Activated CD4-positive, alpha-beta T cell treated with anti-CD3 and anti-CD28 coated beads, Interleukin-2, amount 50 U/mL, for 24 hours (primary cell): Measurements from ENCODE around the gene ST8SIA5.

Experiments used
- DNase-seq, 2 donors: peaks; one replicate each; pipeline ENCODE4 v3.0.0-alpha.2; 2020; ENCODE audit warnings: low read depth in 1 of 2, low spot score in 1 of 2

Gene ST8SIA5

DNA sequence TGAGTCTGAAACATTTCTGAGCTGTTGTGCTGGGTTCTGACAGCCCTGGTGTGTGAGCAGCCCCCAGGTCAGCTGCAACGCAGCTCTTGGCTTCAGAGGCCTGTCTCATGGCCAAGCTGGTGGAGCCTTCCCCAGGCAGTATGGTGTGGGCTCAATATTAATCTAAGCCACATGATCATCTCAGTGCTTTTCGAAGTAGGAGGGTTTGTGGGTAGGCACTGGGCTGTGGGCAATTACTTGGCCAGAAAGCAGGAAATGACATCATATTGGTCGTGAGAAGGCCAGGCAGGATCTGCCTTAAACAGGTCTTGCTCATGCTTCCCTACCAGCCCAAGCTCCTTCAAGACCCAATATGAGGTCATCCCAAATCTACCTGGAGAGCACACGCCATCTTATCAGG lies 126.7 kb downstream of the ST8SIA5 start:
- DNase-seq, result no peak

DNA sequence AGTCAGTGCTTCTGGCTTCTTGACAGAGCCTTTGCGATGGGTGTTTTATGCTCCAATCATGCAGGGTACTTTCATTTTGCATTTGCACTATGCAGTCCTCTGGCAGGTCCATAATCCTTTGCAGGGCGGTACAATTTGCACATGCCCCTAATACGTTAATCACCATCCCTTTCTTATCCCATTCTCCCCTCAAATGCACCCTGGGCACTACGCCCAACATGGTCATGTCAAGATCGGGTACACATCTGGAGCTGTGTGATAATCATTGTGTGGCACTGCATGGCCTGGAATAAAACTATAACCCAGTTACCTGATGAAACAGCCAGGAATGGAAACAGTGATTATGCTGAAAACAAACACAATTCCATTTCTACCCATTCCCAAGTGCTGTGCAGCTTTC lies 127.5 kb downstream of the ST8SIA5 start:
- no peak for DNase-seq

DNA sequence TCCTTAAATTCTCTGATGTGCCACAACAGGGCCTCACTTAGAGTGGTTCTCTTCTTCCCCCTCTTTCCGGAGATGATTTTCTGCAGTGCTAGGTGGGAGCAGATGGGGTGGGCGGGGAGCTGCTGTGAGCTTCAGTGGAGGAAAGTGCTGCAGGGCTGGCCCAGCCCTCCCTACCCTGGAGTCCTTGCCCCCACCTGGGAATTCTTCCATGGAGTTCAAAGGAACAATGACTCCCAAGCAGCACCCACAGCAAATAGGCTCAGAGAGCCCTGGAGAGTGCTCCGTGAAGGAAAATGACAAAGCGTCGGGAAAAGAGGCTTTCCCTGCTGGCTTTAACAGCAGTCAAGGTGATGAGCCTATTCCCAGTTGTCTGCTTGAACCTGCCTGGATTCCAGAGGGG lies 128.6 kb downstream of the ST8SIA5 start:
- DNase-seq, result no peak

DNA sequence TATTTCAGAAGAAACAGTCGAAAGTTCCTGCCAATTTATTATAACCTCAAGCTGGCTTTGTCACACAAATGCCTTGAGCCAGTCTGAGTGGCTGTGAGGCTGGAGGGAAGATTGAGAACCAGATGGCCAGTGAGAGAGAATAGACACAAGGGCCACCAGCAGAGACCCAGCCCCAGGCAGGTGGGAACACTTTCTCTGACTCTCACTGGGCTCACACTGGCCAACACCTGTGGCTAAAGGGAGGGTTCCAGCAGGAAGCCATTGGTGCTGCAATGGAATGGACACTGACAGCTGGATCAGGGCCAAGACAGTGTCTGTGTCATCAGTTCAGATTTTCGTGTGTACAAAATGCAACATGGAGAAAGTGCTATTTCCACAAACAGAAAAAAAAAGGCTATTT lies 129.7 kb downstream of the ST8SIA5 start:
- DNase-seq, result no peak

DNA sequence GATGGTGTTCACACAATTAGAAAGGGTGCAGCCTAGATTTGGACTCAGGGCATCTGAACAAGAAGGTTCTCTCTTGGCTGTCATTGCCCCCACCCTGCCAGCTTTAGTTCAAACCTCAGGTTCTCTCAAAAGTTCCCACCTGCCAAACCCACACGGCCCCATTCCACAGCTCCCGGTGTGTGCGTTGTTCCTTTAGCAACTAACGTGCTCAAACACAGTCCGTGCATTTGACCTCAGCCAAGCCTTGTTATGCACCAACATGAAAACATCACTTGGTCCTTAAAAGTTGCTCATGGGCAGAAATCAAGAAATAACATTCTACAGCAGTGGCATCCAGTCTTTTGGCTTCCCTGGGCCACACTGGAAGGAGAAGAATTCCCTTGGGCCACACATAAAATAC lies 131.8 kb downstream of the ST8SIA5 start:
- DNase-seq, result no peak

DNA sequence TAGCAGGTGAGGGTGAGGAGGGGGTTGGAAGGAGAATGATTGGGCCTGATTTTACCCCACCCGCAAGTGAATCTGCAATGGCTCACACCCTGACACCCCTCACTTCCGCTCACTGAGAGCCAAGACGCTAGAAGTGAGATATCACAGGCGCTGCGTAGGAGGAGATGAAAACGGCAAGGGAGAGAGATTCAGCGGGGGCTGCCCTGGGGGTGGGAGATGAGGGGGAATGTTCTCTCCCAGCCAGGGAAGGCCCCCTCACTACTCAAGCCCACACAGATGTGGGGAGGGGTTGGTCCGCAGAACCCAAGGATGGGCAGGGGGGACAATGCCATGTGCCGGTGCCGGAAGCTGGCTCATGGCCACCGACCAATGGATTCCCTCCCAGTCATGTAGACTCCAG lies 132.7 kb downstream of the ST8SIA5 start:
- no peak for DNase-seq

DNA sequence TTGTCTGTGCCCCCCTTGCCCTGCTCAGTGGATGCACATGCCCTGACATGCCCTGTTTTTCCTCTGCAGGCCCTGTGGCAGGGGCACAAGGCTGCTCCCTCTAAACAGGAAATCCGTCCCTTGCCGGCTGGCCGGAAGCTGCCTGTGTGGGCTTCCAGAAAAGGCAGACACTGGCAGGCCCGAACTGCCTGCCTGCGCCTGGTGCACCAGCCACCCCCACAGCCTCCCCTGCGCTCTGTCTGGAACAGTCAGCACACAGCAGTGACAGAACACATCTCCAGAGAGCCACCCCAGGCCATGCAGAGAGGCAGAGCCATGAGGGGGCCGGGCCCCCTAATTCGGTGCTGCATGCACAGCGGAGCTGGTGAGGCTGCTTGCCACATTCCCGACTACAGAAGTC lies 133.3 kb downstream of the ST8SIA5 start:
- no peak for DNase-seq

DNA sequence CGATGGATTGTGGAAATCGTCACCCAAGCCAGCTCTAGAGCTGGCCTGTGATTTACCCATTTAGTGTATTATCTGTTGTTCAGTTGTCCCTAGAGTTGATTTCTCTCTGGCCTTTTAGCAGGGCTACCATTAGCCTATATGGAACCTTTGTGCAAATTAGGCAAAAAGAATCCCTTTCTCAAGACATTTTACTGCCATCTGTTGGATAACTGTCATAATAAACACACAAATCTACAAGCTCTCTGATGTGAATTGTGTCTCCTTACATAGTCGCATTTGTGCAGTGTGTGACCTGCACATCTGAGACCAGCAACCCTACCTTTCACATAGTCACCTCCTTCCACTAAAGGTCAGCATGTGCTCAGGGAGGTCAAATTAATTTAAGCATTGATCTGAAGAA lies 133.9 kb downstream of the ST8SIA5 start:
- DNase-seq, result no peak

DNA sequence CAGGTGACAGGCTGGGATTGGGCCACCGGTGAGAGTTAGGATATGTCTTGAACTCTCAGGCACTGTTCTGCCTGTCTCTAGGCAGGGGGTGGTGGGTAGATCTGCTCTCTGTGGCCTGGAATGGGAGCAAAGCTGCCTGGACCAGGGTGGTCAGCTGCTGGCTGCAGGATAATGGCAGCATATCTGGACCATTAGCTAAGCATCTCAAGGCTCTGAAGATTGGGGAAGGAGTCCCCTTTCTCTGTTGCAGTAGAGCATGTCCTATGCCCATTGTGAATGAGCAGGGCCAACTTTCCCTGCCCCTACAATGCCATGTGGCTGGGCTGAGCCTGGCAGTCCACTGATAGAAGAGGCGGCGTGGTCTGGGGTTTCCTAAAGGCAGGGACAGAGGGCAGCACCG lies 134.4 kb downstream of the ST8SIA5 start:
- no peak for DNase-seq

DNA sequence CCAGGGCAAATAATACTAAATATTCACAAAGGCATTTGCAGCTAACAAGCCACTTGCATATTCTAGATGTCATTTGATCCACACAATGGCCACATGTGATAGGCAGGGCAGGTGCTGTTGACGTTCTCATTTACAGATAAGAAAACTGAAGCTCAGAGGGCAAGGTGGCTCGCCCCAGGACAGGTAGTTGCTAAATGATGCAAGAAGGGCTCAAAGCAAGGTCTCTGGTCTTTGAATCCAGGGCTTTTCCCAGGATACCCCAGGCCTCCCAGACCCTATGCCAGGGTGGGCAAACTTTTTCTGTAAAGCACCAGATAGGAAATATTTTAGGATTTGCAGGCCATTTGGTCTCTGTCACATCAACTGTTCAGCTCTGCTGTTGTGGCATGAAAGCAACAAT lies 135.0 kb downstream of the ST8SIA5 start:
- DNase-seq, result no peak

DNA sequence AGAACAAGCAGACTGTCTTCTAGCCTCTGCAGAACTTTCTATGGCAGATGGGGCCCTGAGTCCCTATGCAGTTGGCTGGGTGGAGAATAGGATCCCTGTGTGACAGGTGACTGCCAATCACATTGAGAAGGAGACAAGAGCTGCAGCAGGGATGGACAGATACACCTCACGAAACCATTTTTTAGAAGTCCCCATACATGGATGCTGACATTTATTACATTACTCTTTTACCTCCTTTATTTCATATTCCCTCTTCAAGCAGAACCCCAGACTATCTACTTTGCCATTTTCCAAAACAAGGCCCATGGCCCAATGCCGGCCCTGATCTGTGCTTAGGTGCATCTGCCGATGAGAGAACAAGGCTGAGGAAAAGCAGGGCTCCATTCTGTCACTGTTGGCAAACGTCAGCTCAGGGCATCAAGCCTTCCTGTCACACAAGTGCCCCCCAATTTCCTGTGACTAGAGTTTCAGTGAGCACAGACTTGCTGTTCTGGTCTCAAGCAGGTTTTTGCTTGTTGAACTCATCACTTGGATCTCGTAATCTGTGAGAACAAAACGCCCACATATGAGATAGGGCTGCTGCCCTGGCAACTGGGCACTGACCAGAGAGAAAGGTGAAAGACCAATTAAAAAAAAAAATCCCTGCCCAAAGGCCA lies 135.6 kb downstream of the ST8SIA5 start:
- DNase-seq, result no peak

DNA sequence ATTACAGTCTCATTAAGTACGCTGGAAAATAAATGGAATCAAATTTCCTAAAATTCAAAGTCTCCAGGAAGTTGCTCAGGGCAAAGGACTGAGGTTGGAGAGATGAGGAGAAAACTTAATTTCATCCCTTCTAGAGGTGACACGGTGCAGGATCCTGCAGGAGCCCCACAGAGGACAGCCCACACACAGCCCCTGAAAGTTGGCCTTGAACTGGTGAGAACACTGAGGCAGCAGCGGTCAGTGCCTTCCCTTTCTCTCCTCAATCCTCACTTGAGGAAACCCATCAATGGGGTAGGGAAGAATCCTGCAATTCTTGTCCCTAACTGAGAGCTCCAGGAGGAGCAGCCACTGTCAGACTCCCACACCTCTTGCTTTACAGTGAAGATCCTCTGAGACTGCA lies 137.3 kb downstream of the ST8SIA5 start:
- DNase-seq, result no peak
